ENCODE measurements around the gene TBC1D22B.

TBC1D22B gene

DNA sequence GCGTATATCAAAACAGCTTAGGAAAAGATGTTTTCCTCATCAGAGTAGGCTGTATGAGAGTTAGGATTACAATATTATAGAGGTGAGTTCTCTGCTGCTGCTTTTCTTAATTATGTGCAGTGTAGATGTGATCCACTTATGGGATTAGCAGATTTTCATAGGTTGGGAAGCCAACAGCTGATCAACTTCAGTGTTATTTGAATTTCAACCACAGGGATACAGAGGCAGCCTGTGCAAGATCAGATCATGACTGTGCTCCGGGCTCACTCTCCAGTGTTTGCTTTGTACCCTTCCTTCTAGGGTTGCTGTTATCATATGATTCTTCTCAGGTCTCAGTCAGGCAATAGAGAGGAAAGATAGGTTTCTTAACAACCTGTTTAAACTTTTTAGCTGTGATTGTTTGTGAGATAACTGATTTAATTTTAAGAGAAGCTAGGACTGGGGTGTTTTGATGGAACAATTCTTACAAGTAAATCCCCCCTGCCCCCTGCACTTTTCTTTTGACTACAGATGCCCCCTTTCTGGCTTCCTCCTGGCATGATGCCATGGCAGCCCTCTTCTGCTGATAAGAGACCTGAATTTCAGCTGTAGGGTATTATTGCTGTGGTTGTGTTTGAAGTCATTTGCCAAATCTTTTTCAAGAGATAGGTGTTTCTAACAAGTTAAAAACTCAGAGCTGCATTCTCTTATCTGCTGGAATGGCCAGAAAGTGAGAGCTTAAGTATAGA is 104.7 kb downstream of the TBC1D22B start:
- FAIRE-seq, result no peak

- no peak for FAIRE-seq
Measured at GRCh38 chr6:37365791-37366190, 108.2 kb downstream of the TBC1D22B start.

DNA sequence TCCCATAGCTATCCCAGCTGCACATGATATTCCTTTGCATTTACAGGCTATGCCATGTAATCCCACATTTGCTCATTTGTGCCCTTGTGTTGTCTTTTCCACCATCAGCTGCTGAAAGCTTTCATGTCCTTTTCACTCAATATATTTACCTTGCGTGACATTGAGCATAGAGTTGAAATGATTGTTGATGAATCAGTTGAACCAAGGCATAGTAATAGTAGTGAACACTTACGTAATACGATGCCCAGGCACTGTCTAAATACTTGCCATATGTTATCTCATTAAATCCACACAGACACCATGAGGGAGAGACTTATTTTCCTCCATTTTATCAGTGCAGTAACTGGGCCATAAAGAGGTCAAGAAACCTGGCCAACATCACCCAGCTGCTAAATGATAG is 109.3 kb downstream of the TBC1D22B start:
- no peak for FAIRE-seq

DNA sequence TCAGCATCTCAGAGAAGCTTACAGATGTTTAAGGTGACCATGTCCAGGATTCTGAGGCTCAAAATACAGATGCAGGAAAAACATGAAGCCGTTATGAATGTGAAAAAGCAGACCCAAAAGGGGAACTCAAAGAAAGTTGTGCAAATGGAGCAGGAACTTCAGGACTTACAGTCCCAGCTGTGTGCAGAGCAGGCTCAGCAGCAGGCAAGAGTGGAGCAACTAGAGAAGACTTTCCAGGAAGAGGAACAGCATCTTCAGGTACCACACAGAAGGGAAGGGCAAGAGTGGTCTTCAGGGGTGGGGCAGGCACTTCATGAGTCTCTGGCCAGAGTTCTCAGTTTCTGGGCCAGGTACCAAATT is 111.4 kb downstream of the TBC1D22B start:
- no peak for FAIRE-seq

- FAIRE-seq, result no peak
Measured at GRCh38 chr6:37369321-37370201, 112.0 kb downstream of the TBC1D22B start.

DNA sequence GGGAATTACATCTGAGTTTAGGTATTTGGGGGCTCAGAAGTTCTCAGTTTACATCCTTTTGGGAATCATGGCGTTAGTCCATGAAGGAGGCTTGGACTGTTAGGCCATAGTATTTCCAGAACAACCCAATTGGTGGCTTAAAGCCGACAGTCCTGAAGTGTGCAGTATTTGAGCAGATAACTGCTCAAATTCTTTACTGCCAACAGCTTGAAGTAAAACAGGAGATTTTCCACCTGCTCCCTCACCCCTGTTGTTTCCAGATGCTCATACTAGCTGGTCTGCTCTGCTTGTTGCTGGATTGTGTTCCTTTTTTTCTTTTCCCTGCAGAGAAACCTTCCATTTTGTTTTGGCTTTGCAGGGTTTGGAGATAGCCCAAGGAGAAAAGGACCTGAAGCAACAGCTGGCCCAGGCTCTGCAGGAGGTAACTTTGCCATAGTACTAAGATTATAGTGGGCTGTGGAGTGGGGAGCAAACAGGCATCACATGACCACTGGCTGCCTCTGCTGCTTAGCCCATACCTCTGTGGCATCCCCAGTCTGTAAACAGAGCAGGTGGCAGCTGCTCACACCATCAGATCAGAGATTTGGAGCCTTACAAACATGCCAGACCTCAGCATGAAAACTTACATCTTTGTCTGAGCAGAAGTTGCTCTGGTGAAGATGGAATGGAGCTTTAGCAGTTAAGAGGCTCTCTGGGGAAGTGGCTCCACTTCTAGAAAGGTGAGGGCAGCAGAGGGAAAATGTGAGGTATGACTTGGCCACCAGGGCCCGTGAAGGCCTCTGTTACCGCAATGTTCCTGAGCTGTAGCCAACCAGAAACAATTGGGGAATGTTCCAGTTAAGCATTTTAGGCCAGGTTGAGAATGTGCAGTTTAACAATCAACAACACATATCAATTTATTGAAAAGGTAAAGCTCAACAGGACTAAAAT is 113.8 kb downstream of the TBC1D22B start:
- FAIRE-seq, result no peak

DNA sequence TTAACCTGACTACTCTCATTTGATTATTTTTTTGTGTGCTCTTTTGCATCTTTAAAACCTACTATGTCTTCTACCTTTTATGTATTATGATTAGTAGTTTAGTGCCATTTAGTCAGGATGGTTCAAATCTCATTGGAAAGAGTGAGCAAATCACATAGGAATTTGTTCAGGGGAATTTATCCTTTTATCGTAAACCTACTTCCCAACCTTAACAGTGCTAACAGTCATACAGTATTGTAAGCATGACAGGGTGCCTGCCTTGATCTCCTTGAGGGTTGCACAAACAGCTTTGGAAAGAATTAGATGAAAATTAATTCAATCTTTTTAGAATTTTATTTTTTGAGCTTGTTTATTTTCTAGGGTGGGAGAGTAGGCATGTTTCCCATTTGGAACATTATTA is 114.5 kb downstream of the TBC1D22B start:
- no peak for FAIRE-seq

GRCh38 chr6:37373822-37374471 is 116.4 kb downstream of the TBC1D22B start:
- no peak for FAIRE-seq

DNA sequence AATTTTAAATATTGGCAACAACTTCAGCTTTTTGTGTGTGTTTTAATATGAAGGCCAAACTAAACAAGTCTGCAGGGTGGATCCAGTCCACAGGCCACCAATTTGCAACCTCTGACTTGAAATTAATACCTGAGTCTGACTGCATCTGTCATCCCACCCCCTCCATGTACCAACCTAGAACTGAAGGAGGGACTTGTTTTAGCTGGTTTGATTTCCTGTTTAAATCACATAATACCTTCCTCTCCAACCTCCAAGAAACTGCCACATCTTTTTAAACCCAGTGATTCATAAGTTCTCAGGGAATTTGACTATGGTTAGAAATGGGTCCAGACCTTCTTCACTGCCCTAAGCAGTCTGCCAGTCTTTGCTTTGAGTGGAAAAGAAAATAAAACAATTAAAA is 117.8 kb downstream of the TBC1D22B start:
- no peak for FAIRE-seq

GRCh38 chr6:37376078-37376743 is 118.6 kb downstream of the TBC1D22B start:
- FAIRE-seq, result no peak

- FAIRE-seq, result no peak
Measured at GRCh38 chr6:37381579-37381978, 124.0 kb downstream of the TBC1D22B start.
